GM18498 (cell line): Measurements from ENCODE around the gene FAM193B.

Experiments used
- ATAC-seq: cut with Tn5 transposase; IDR thresholded peaks from one replicate; pipeline ENCODE4 v1.9.1; 2021; ENCODE audit warnings: mild to moderate bottlenecking, moderate library complexity; ENCODE audit not compliant: unreplicated experiment

FAM193B gene

DNA sequence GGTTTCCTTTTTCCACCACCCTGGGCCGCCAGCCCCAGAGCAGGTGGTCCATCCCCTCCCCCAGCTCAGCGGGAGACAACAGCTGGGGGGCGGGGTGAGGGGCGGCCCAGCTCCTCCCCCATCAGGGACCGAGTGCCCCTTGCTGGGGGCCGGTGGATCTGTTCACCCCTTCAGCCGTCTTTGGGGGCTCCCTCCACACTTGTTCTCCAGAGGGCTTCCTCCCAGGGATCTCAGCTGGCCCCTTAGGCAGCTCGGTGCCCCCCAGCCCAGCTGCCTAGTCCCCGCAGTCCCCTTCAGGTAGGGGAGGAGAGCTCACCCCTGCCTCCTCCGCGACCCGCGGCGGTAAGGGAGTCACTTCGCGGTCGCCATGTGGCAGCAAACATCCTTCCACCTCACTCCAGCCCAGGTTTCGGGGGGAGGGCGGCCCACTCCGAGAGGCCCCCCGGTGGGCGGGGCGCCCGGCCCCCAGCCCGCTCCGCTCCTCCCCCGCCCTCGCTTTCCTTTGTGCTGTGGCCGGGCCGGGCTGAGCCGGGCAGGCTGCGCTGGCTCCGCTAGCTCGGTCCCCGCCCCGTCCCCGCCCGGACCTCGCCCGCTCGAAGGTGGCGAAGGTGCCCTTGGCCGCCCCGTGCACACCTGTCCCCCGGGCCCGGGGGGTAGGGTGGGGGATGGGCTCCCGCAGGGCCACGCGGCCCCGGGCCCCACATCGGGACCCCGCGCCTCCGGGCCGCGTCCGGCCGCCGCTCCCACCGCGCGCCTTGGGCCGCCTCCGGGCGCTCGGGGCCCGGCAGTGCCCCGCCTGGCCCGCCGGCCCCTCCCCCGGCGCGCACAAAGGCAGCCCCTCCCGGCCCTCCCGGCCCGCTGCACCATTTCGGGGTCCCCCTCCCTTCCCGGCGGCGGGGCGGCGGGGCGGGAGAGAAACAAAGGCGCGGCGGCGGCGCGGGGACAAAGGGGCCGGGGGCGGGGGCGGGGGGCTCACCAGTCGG, 81.6 kb downstream of the FAM193B start:
- peak; percentile 37 for ATAC-seq

DNA sequence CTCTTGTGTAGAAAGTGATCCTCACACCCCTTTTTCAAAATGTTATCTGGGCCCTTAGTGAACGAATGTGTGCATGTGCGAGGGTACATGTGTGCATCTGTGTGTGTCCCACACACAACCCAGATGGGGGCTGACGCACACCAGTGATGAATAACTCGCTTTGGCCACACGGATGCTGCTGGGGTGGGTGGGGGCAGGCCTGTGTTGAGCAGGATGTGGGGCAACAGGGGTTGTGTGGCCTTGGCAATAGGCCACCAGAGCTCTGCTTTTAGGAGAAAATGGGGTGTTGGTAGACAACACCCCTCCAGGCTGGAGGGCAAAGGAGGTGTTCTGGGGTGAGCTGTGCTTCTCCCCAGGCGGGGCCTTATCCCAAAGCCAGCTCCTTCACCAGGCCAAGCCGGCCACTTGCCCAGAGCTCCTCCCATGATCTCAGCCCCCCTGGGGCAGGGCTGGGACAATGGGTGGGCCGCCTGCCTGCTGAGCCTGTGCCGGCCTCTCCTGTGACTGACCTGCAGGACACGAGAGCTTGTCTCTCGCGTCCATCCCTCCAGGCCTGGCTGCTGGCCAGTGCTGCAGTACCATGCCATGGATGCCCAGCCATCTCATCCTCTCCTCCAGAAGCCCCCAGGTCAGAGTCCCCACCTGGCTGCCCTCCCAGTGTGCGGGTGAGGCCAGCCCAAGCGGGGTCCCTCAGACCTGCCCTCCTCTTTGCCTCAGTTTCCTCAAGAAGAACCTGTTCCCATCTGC, 82.6 kb downstream of the FAM193B start:
- ATAC-seq = no peak

DNA sequence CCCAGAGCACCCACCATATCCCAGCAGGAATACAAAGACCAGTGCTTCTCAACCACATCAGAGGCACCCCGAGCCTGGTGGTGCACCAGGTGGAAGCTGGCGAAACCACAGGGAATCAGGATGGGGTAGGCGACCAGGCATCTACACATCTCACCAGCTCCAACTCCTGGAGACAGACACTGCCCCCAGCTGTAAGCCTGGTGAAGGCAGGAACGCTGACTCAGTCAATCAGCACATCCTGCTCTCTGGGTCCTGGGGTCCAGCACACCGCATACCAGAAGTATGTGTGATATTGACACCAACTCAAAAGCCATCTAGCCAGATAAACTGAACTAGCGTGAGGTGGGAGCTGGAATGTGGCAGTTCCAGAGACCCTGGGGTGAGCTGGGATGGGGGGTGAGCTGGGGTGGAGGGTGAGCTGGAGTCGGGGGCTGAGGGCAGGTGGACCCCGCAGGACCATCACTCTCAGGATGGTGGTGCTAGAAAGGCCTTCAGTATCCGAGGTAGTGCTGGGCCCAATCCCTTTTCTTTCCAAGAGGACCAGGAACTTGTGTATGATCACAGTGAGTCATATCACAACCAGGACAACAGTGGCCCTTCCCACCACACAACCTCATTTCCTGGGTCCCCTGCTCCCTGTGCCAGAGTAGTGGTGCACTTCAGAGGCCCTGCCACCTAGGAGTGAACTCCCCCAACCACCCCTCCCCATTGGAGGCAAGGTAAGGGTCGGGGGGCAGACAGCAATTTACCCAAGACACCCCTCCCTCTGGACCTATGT, 83.4 kb downstream of the FAM193B start:
- ATAC-seq = no peak
